ENCODE results near the gene STX18.

Gene STX18

GRCh38 chr4:4462970-4463369, 78.9 kb downstream of the STX18 start:
- no peak for TF ChIP-seq CTCF (IDR thresholded peaks at IDR 0.05; ENCODE audit: low read depth, low read length, missing control alignments)
- H3K4me3 ChIP-seq (ENCODE audit: low read depth, low read length): no peak overlapping the region
- no peak for DNase-seq (ENCODE audit: low read depth)
- in situ Hi-C loops (cut with HindIII; ENCODE audit: low sequenced_read_pairs): no loop called here

- in situ Hi-C loops (cut with HindIII; ENCODE audit: low sequenced_read_pairs): no loop called here
- no peak for TF ChIP-seq CTCF (IDR thresholded peaks at IDR 0.05; ENCODE audit: low read depth, low read length, missing control alignments)
- H3K4me3 ChIP-seq (ENCODE audit: low read depth, low read length): no peak overlapping the region
- no peak for DNase-seq (ENCODE audit: low read depth)
These were observed 80.0 kb downstream of the STX18 start for GRCh38 chr4:4461850-4462249.

- no peak for DNase-seq (ENCODE audit: low read depth)
- H3K4me3 ChIP-seq (ENCODE audit: low read depth, low read length): no peak overlapping the region
- no peak for TF ChIP-seq CTCF (IDR thresholded peaks at IDR 0.05; ENCODE audit: low read depth, low read length, missing control alignments)
- in situ Hi-C loops (cut with HindIII; ENCODE audit: low sequenced_read_pairs): no loop called here
These were observed 80.7 kb downstream of the STX18 start for GRCh38 chr4:4461178-4461577.

- in situ Hi-C loops (cut with HindIII; ENCODE audit: low sequenced_read_pairs): no loop called here
- no peak for DNase-seq (ENCODE audit: low read depth)
- no peak overlapping the region for H3K4me3 ChIP-seq (ENCODE audit: low read depth, low read length)
- no peak for TF ChIP-seq CTCF (IDR thresholded peaks at IDR 0.05; ENCODE audit: low read depth, low read length, missing control alignments)
These were observed 81.1 kb downstream of the STX18 start for GRCh38 chr4:4460759-4461158.

- in situ Hi-C loops (cut with HindIII; ENCODE audit: low sequenced_read_pairs): no loop called here
- no peak overlapping the region for H3K4me3 ChIP-seq (ENCODE audit: low read depth, low read length)
- DNase-seq (ENCODE audit: low read depth): no peak
- TF ChIP-seq CTCF (IDR thresholded peaks at IDR 0.05; ENCODE audit: low read depth, low read length, missing control alignments): no peak
These were observed 82.7 kb downstream of the STX18 start for GRCh38 chr4:4459181-4459580.

- peak; percentile 28 for DNase-seq (ENCODE audit: low read depth)
- in situ Hi-C loops (cut with HindIII; ENCODE audit: low sequenced_read_pairs): no loop called here
- no peak for TF ChIP-seq CTCF (IDR thresholded peaks at IDR 0.05; ENCODE audit: low read depth, low read length, missing control alignments)
- H3K4me3 ChIP-seq (ENCODE audit: low read depth, low read length): no peak overlapping the region
These were observed 83.9 kb downstream of the STX18 start for GRCh38 chr4:4457803-4458553.

Measured in astrocyte of the cerebellum (primary cell).